A673 (cell line): ENCODE results near the gene USP34. TPM values are rescaled to one million over a fixed set of nuclear protein-coding genes. Genes with fewer than 3 reads are reported as not detected.

Source experiments
- BruUV-seq: library from RNA; stranded (reverse); fragments of 400-500 nt; replicated peaks from 2 replicates; lab custom pipeline; 2021; lab: Mats Ljungman, UMichigan
- CTCF ChIA-PET: fragments of 300-600 bp; sonication (Branson Sonifier 250); formaldehyde crosslinking; loops from one replicate; lab custom pipeline; 2022; ENCODE audit warnings: antibody characterized with exemption; lab: Charles Lee
- POLR2A ChIA-PET: fragments of 300-600 bp; sonication (Branson Sonifier 250); formaldehyde crosslinking; loops from one replicate; lab custom pipeline; 2022; ENCODE audit warnings: antibody characterized with exemption; ENCODE audit not compliant: low non-redundant PET; lab: Charles Lee
- DNase-seq: peaks from one replicate; pipeline ENCODE4 v3.0.0-alpha.2; 2015; ENCODE audit warnings: low spot score
- H3K27ac ChIP-seq: fragments of 200-600 bp; sonication (generic); 2 replicates; pipeline ENCODE4 v1.5.1; 2016; ENCODE audit warnings: mixed run types, low read depth, mild to moderate bottlenecking, mixed read lengths, antibody characterized with exemption, low read length; ENCODE audit not compliant: poor library complexity, severe bottlenecking
- H3K27me3 ChIP-seq: fragments of 200-600 bp; sonication (generic); replicated peaks from 2 replicates; pipeline ENCODE4 v1.6.1; 2017; ENCODE audit warnings: mixed run types, low read depth, mild to moderate bottlenecking, mixed read lengths, antibody characterized with exemption, low read length; ENCODE audit not compliant: insufficient read depth, poor library complexity
- H3K36me3 ChIP-seq: fragments of 200-600 bp; sonication (generic); 2 replicates; pipeline ENCODE4 v1.6.1; 2016; ENCODE audit warnings: mixed run types, mild to moderate bottlenecking, mixed read lengths, antibody characterized with exemption, low read length; ENCODE audit not compliant: insufficient read depth, poor library complexity, severe bottlenecking
- H3K4me1 ChIP-seq: fragments of 200-600 bp; sonication (generic); 2 replicates; pipeline ENCODE4 v1.6.1; 2017; ENCODE audit warnings: mixed run types, mild to moderate bottlenecking, mixed read lengths, antibody characterized with exemption, low read length; ENCODE audit not compliant: insufficient read depth, poor library complexity, severe bottlenecking
- H3K4me3 ChIP-seq: fragments of 200-600 bp; sonication (generic); 2 replicates; pipeline ENCODE4 v1.5.1; 2016; ENCODE audit warnings: low read depth, mixed run types, mild to moderate bottlenecking, mixed read lengths, low read length; ENCODE audit not compliant: poor library complexity, severe bottlenecking
- H3K9me3 ChIP-seq: fragments of 200-600 bp; sonication (generic); 2 replicates; pipeline ENCODE4 v1.6.1; 2016; ENCODE audit warnings: mixed run types, low read depth, mild to moderate bottlenecking, mixed read lengths, antibody characterized with exemption, low read length; ENCODE audit not compliant: poor library complexity, severe bottlenecking
- CTCF ChIP-seq: fragments of 300-800, 200-600 bp; sonication (generic); conservative IDR thresholded peaks from 2 replicates; pipeline ENCODE4 v1.5.1; 2017; ENCODE audit warnings: low read depth, mild to moderate bottlenecking, antibody characterized with exemption, low read length, moderate library complexity, mixed read lengths
- EZH2 ChIP-seq: fragments of 200-600 bp; sonication (generic); IDR thresholded peaks from 2 replicates; pipeline ENCODE4 v1.6.1; 2017; ENCODE audit warnings: borderline replicate concordance, low read depth, mild to moderate bottlenecking, mixed read lengths, antibody characterized with exemption, low read length; ENCODE audit not compliant: poor library complexity, severe bottlenecking
- intact Hi-C: fragments of 100-400 bp; cut with micrococcal nuclease; formaldehyde crosslinking; loops from one replicate; pipeline ENCODE4 v1.10.0; 2022; ENCODE audit not compliant: unreplicated experiment
- total RNA-seq: library from RNA; stranded (reverse); gene quantifications from 2 replicates; pipeline ENCODE4 v1.2.3, GENCODE V29; 2021

The USP34 gene
- total RNA-seq, 1 experiment from 2014 or later: 98.5 TPM

- no peak for DNase-seq
- BruUV-seq: no TSS peak
- H3K27ac ChIP-seq: no peak overlapping the region
- H3K36me3 ChIP-seq: peaks cover 27% of the 10 kb centered on the region
- TF ChIP-seq CTCF (no peak), EZH2 (no peak)
- H3K9me3 ChIP-seq: peaks cover 21% of the 10 kb centered on the region
- H3K4me3 ChIP-seq: no peak overlapping the region
- POLR2A ChIA-PET: no interaction called here
- intact Hi-C loops: no loop called here
- peaks cover 4% of the 10 kb centered on the region for H3K4me1 ChIP-seq
- CTCF ChIA-PET: no interaction called here
- H3K27me3 ChIP-seq: no peaks in the 10 kb centered on the region
Measured at GRCh38 chr2:61357681-61358080, 113.2 kb downstream of the USP34 start.

- Histone ChIP-seq H3K4me1 (peaks cover 4% of the 10 kb centered on the region), H3K27ac (no peak overlapping the region), H3K9me3 (peaks cover 21% of the 10 kb centered on the region), H3K36me3 (peaks cover 22% of the 10 kb centered on the region), H3K4me3 (no peak overlapping the region), H3K27me3 (no peaks in the 10 kb centered on the region)
- DNase-seq: no peak
- BruUV-seq: no TSS peak
- ChIA-PET CTCF (no interaction called here), POLR2A (no interaction called here)
- no peak for TF ChIP-seq EZH2
- TF ChIP-seq CTCF: no peak
- intact Hi-C loops: no loop called here
Measured at GRCh38 chr2:61356958-61357350, 113.9 kb downstream of the USP34 start.

- Histone ChIP-seq H3K4me1 (peaks cover 4% of the 10 kb centered on the region), H3K4me3 (no peak overlapping the region), H3K27ac (no peak overlapping the region), H3K9me3 (peaks cover 21% of the 10 kb centered on the region), H3K36me3 (peaks cover 22% of the 10 kb centered on the region), H3K27me3 (no peaks in the 10 kb centered on the region)
- intact Hi-C loops: no loop called here
- BruUV-seq: no TSS peak
- ChIA-PET POLR2A (no interaction called here), CTCF (no interaction called here)
- DNase-seq: no peak
- TF ChIP-seq EZH2 (no peak), CTCF (no peak)
Measured at GRCh38 chr2:61356261-61356957, 114.5 kb downstream of the USP34 start.
